Right atrium auricular region (tissue), 2 donors: ENCODE results near the gene NFIL3. TPM values are rescaled to one million over a fixed set of nuclear protein-coding genes. Genes with fewer than 3 reads are reported as not detected.
"Not testable (repeated sequence)": the region's sequence is repeated elsewhere in the genome, so short reads cannot be mapped to it uniquely, and the experiment has no call there.

Experiments used
- DNase-seq: peaks from one replicate; pipeline ENCODE4 v3.0.0-alpha.2; 2019; ENCODE audit warnings: low spot score
- H3K27ac ChIP-seq, 2 donors: fragments of 200-600 bp; sonication (generic); 1 replicate in 1 of 2; 2 replicates in 1 of 2; pipeline ENCODE4 v1.5.1; 2016 to 2019
- H3K27me3 ChIP-seq, 2 donors: fragments of 200-600 bp; sonication (generic); one replicate each; pipeline versions ENCODE4 v1.5.1 to v1.6.0; 2017 to 2019
- H3K36me3 ChIP-seq: fragments of 200-600 bp; sonication (generic); one replicate; pipeline ENCODE4 v1.5.1; 2016
- H3K4me1 ChIP-seq, 2 donors: fragments of 200-600 bp; sonication (generic); one replicate each; pipeline versions ENCODE4 v1.5.1 to v1.6.0; 2017 to 2019
- H3K4me3 ChIP-seq, 2 donors: fragments of 200-600 bp; sonication (generic); 1 replicate in 1 of 2; 2 replicates in 1 of 2; pipeline ENCODE4 v1.5.1; 2017 to 2019; ENCODE audit warnings: mild to moderate bottlenecking in 1 of 2, moderate library complexity in 1 of 2
- H3K9me3 ChIP-seq, 2 donors: fragments of 200-600 bp; sonication (generic); one replicate each; pipeline ENCODE4 v1.5.1; 2019
- CTCF ChIP-seq, 2 donors: fragments of 200-600 bp; sonication (generic); IDR thresholded peaks; one replicate each; pipeline ENCODE4 v1.5.1; 2019; ENCODE audit warnings: antibody characterized with exemption in 2 of 2
- total RNA-seq, 2 donors: library from RNA; depleted of rRNA; stranded (reverse); fragments of >200 nt; gene quantifications; one replicate each; pipeline ENCODE4 v1.1.0, GENCODE V29; 2016

The NFIL3 gene
- total RNA-seq, 2 donors from 2014 or later, result 21.2 to 25.5 TPM

GRCh38 chr9:91386765-91387164 lies 36.9 kb downstream of the NFIL3 start:
- Histone ChIP-seq H3K9me3 (no peaks in the 10 kb centered on the region), H3K4me3 (no peak overlapping the region), H3K4me1 (no peaks in the 10 kb centered on the region), H3K36me3 (no peaks in the 10 kb centered on the region), H3K27me3 (no peaks in the 10 kb centered on the region), H3K27ac (no peak overlapping the region)
- no peak for TF ChIP-seq CTCF (IDR thresholded peaks at IDR 0.05)
- no peak for DNase-seq

GRCh38 chr9:91384954-91385353 lies 38.7 kb downstream of the NFIL3 start:
- Histone ChIP-seq H3K27me3 (no peaks in the 10 kb centered on the region), H3K27ac (no peak overlapping the region), H3K36me3 (no peaks in the 10 kb centered on the region), H3K9me3 (no peaks in the 10 kb centered on the region), H3K4me1 (no peaks in the 10 kb centered on the region), H3K4me3 (no peak overlapping the region)
- no peak for DNase-seq
- TF ChIP-seq CTCF (IDR thresholded peaks at IDR 0.05), result no peak

- Histone ChIP-seq H3K27ac (no peak overlapping the region), H3K9me3 (no peaks in the 10 kb centered on the region), H3K4me1 (no peaks in the 10 kb centered on the region), H3K36me3 (no peaks in the 10 kb centered on the region), H3K4me3 (no peak overlapping the region), H3K27me3 (no peaks in the 10 kb centered on the region)
- no peak for DNase-seq
- TF ChIP-seq CTCF (IDR thresholded peaks at IDR 0.05), result no peak
These were observed 40.1 kb downstream of the NFIL3 start for GRCh38 chr9:91383577-91383976.

GRCh38 chr9:91382298-91382697 lies 41.3 kb downstream of the NFIL3 start:
- no peak overlapping the region for H3K27ac ChIP-seq
- DNase-seq, result no peak
- no peaks in the 10 kb centered on the region for H3K9me3 ChIP-seq
- TF ChIP-seq CTCF (IDR thresholded peaks at IDR 0.05), result no peak
- H3K36me3 ChIP-seq, result no peaks in the 10 kb centered on the region
- no peaks in the 10 kb centered on the region for H3K27me3 ChIP-seq
- H3K4me1 ChIP-seq, result no peaks in the 10 kb centered on the region
- H3K4me3 ChIP-seq, result no peak overlapping the region

- Histone ChIP-seq H3K9me3 (no peaks in the 10 kb centered on the region), H3K36me3 (no peaks in the 10 kb centered on the region), H3K27me3 (no peaks in the 10 kb centered on the region), H3K4me3 (no peak overlapping the region), H3K4me1 (no peaks in the 10 kb centered on the region), H3K27ac (no peak overlapping the region)
- TF ChIP-seq CTCF (IDR thresholded peaks at IDR 0.05), result no peak
- no peak for DNase-seq
These were observed 44.2 kb downstream of the NFIL3 start for GRCh38 chr9:91379426-91379825.

- no peaks in the 10 kb centered on the region for H3K9me3 ChIP-seq
- H3K36me3 ChIP-seq, result no peaks in the 10 kb centered on the region
- no peak overlapping the region for H3K4me3 ChIP-seq
- H3K27ac ChIP-seq, result no peak overlapping the region
- no peak for TF ChIP-seq CTCF (IDR thresholded peaks at IDR 0.05)
- no peak for DNase-seq
- no peaks in the 10 kb centered on the region for H3K27me3 ChIP-seq
- H3K4me1 ChIP-seq, result no peaks in the 10 kb centered on the region
These were observed 44.9 kb downstream of the NFIL3 start for GRCh38 chr9:91378695-91379127.

- H3K36me3 ChIP-seq, DNase-seq, H3K27me3 ChIP-seq, H3K27ac ChIP-seq, H3K4me3 ChIP-seq, H3K4me1 ChIP-seq, H3K9me3 ChIP-seq: not testable (repeated sequence)
These were observed 45.6 kb downstream of the NFIL3 start for GRCh38 chr9:91378054-91378453.
